ENCODE data around the gene MBD3. TPM values are rescaled to one million over a fixed set of nuclear protein-coding genes. Genes with fewer than 3 reads are reported as not detected.
"Not testable (repeated sequence)": the region's sequence is repeated elsewhere in the genome, so short reads cannot be mapped to it uniquely, and the experiment has no call there.

MBD3 gene
- total RNA-seq, 5 donors from 2014 or later (not counting 1 experiment from before 2014, with no cell fraction given) = 51.8 to 80.3 (median 75.5) TPM

- no peak for ATAC-seq (replicated peaks in 1 of 4)
- no peaks in the 10 kb centered on the region for H3K36me3 Mint-ChIP-seq
- Histone ChIP-seq H3K9me3 (no peaks in the 10 kb centered on the region), H3K4me1 (ENCODE audit: control insufficient read depth in 1 of 2, extremely low read depth in 1 of 2, insufficient read depth in 2 of 2, low read length in 2 of 2) (no peaks in the 10 kb centered on the region), H3K36me3 (ENCODE audit: control insufficient read depth in 2 of 2, extremely low read depth in 1 of 2, insufficient read depth in 1 of 2, low read length in 1 of 2) (no peaks in the 10 kb centered on the region), H3K27me3 (replicated peaks in 1 of 2; ENCODE audit: control insufficient read depth in 2 of 2, extremely low read depth in 1 of 2, insufficient read depth in 2 of 2, low read length in 1 of 2) (peaks cover 4 to 59% of the 10 kb centered on the region in 2 experiments), H3K27ac (ENCODE audit: low read length) (no peak overlapping the region), H3K4me3 (ENCODE audit: control insufficient read depth in 1 of 2, extremely low read depth in 1 of 2, low read length in 1 of 2) (no peak overlapping the region)
- WGBS (ENCODE audit: insufficient coverage) = 45% methylated on average over 10 of the region's 17 CpGs
- no peaks in the 10 kb centered on the region for H3K9me3 Mint-ChIP-seq
- no peaks in the 10 kb centered on the region for H3K4me1 Mint-ChIP-seq
- no peak overlapping the region for H3K4me3 Mint-ChIP-seq
- ChIA-PET POLR2A (no interaction called here), CTCF (no interaction called here)
- no peak overlapping the region for H3K27ac Mint-ChIP-seq
- no peak for DNase-seq
- H3K27me3 Mint-ChIP-seq = peaks cover 14 to 30% of the 10 kb centered on the region in 2 donors
These were observed 52.2 kb downstream of the MBD3 start for GRCh38 chr19:1540365-1540925.

DNA sequence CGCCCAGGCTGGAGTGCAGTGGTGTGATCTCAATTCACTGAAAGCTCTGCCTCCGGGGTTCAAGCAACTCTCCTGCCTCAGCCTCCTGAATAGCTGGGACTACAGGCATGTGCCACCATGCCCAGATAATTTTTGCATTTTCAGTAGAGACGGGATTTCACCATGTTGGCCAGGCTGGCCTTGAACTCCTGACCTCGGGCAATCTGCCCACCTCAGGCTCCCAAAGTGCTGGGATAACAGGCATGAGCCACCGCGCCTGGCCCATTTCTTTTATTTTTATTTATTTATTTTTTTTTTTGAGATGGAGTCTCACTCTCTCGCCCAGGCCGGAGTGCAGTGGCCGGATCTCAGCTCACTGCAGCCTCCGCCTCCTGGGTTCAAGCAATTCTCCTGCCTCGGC is 52.9 kb downstream of the MBD3 start:
- H3K27me3 ChIP-seq (replicated peaks in 1 of 2; ENCODE audit: control insufficient read depth in 2 of 2, extremely low read depth in 1 of 2, insufficient read depth in 2 of 2, low read length in 1 of 2) = peaks cover 4 to 64% of the 10 kb centered on the region in 2 experiments
- H3K27ac Mint-ChIP-seq; ATAC-seq (replicated peaks in 1 of 4); H3K4me1 ChIP-seq (ENCODE audit: control insufficient read depth in 1 of 2, extremely low read depth in 1 of 2, insufficient read depth in 2 of 2, low read length in 2 of 2); H3K4me3 ChIP-seq (ENCODE audit: control insufficient read depth in 1 of 2, extremely low read depth in 1 of 2, low read length in 1 of 2); H3K36me3 Mint-ChIP-seq; H3K9me3 Mint-ChIP-seq; H3K4me1 Mint-ChIP-seq; H3K36me3 ChIP-seq (ENCODE audit: control insufficient read depth in 2 of 2, extremely low read depth in 1 of 2, insufficient read depth in 1 of 2, low read length in 1 of 2); DNase-seq; H3K27ac ChIP-seq (ENCODE audit: low read length); H3K9me3 ChIP-seq; POLR2A ChIA-PET; H3K4me3 Mint-ChIP-seq: not testable (repeated sequence)
- 100% methylated on average over 1 of the region's 11 CpGs for WGBS (ENCODE audit: insufficient coverage)
- CTCF ChIA-PET = interaction anchor here in 1 of 2 donors (0.7 kb wide), 1 partner anchor 297 kb away, joined by 10 read pairs; no protein-coding TSS in a partner anchor
- H3K27me3 Mint-ChIP-seq = peaks cover 18 to 34% of the 10 kb centered on the region in 2 donors

DNA sequence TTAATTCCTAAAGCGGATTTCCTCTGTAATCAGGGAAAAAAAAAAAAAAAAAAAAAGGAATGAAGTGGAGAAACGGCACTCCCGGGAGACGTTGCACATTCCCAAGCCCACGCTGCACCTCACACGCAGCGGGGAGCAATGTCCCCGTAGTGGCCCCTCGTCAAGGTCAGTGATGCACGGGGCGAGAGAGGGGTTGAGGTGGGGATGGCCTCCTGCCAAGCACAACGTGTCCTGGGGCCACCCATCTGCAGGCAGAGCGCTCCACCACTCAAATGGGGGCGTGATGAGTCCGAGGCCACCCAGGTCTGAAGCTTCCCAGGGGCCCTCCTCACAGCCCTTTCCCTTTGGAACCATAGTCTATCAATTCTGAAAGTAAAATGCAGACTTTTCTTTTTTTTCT is 53.7 kb downstream of the MBD3 start:
- no peaks in the 10 kb centered on the region for H3K9me3 Mint-ChIP-seq
- no peaks in the 10 kb centered on the region for H3K36me3 Mint-ChIP-seq
- Histone ChIP-seq H3K9me3 (no peaks in the 10 kb centered on the region), H3K36me3 (ENCODE audit: control insufficient read depth in 2 of 2, extremely low read depth in 1 of 2, insufficient read depth in 1 of 2, low read length in 1 of 2) (no peaks in the 10 kb centered on the region), H3K4me1 (ENCODE audit: control insufficient read depth in 1 of 2, extremely low read depth in 1 of 2, insufficient read depth in 2 of 2, low read length in 2 of 2) (no peaks in the 10 kb centered on the region), H3K27ac (ENCODE audit: low read length) (no peak overlapping the region), H3K27me3 (replicated peaks in 1 of 2; ENCODE audit: control insufficient read depth in 2 of 2, extremely low read depth in 1 of 2, insufficient read depth in 2 of 2, low read length in 1 of 2) (peaks cover 4 to 66% of the 10 kb centered on the region in 2 experiments), H3K4me3 (ENCODE audit: control insufficient read depth in 1 of 2, extremely low read depth in 1 of 2, low read length in 1 of 2) (no peak overlapping the region)
- CTCF ChIA-PET = no interaction called here
- 56% methylated on average over 11 of the region's 15 CpGs for WGBS (ENCODE audit: insufficient coverage)
- ATAC-seq (replicated peaks in 1 of 4) (no peak), DNase-seq (no peak)
- peaks cover 18 to 32% of the 10 kb centered on the region in 2 donors for H3K27me3 Mint-ChIP-seq
- no peaks in the 10 kb centered on the region for H3K4me1 Mint-ChIP-seq
- no peak overlapping the region for H3K27ac Mint-ChIP-seq
- POLR2A ChIA-PET = no interaction called here
- no peak overlapping the region for H3K4me3 Mint-ChIP-seq

DNA sequence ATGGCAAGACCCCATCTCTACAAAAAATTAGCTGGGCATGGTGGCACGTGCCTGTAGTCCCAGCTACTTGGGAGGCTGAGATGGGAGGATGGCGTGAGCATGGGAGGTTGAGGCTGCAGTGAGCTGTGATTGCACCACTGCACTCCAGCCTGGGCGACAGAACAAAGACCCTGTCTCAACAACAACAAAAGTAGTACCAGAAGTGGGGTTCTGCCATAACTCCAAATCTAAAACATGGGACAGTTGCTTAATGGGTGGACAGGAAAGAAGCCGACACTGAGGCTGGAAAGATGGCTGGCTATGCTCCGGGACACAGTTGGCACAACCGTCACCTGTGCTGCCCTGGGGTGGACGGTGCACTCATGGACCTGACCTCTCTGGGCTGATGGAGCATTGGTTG is 57.0 kb downstream of the MBD3 start:
- ATAC-seq (replicated peaks in 1 of 4); H3K4me1 Mint-ChIP-seq; POLR2A ChIA-PET; H3K36me3 ChIP-seq (ENCODE audit: control insufficient read depth in 2 of 2, extremely low read depth in 1 of 2, insufficient read depth in 1 of 2, low read length in 1 of 2); CTCF ChIA-PET; H3K4me3 Mint-ChIP-seq; DNase-seq; H3K27ac ChIP-seq (ENCODE audit: low read length); H3K36me3 Mint-ChIP-seq; H3K9me3 Mint-ChIP-seq; H3K4me1 ChIP-seq (ENCODE audit: control insufficient read depth in 1 of 2, extremely low read depth in 1 of 2, insufficient read depth in 2 of 2, low read length in 2 of 2); H3K27ac Mint-ChIP-seq; H3K4me3 ChIP-seq (ENCODE audit: control insufficient read depth in 1 of 2, extremely low read depth in 1 of 2, low read length in 1 of 2); H3K9me3 ChIP-seq: not testable (repeated sequence)
- WGBS (ENCODE audit: insufficient coverage) = 85% methylated on average over 5 of the region's 7 CpGs
- H3K27me3 Mint-ChIP-seq = peaks cover 19 to 28% of the 10 kb centered on the region in 2 donors
- H3K27me3 ChIP-seq (replicated peaks in 1 of 2; ENCODE audit: control insufficient read depth in 2 of 2, extremely low read depth in 1 of 2, insufficient read depth in 2 of 2, low read length in 1 of 2) = peaks cover 0 to 67% of the 10 kb centered on the region in 2 experiments

GRCh38 chr19:1534972-1535371 is 57.7 kb downstream of the MBD3 start:
- H3K4me1 ChIP-seq (ENCODE audit: control insufficient read depth in 1 of 2, extremely low read depth in 1 of 2, insufficient read depth in 2 of 2, low read length in 2 of 2) = no peaks in the 10 kb centered on the region
- H3K9me3 ChIP-seq = no peaks in the 10 kb centered on the region
- ChIA-PET CTCF (interaction anchor here in 1 of 2 donors (0.7 kb wide), 1 partner anchor 198 kb away, joined by 5 read pairs; no protein-coding TSS in a partner anchor), POLR2A (no interaction called here)
- H3K27me3 ChIP-seq (replicated peaks in 1 of 2; ENCODE audit: control insufficient read depth in 2 of 2, extremely low read depth in 1 of 2, insufficient read depth in 2 of 2, low read length in 1 of 2) = peaks cover 0 to 61% of the 10 kb centered on the region in 2 experiments
- H3K27ac Mint-ChIP-seq = no peak overlapping the region
- no peaks in the 10 kb centered on the region for H3K36me3 Mint-ChIP-seq
- H3K4me3 Mint-ChIP-seq = no peak overlapping the region
- H3K27me3 Mint-ChIP-seq = peaks cover 17 to 25% of the 10 kb centered on the region in 2 donors
- H3K4me1 Mint-ChIP-seq = no peaks in the 10 kb centered on the region
- H3K4me3 ChIP-seq (ENCODE audit: control insufficient read depth in 1 of 2, extremely low read depth in 1 of 2, low read length in 1 of 2) = no peak overlapping the region
- 93% methylated on average over 4 of the region's 14 CpGs for WGBS (ENCODE audit: insufficient coverage)
- H3K27ac ChIP-seq (ENCODE audit: low read length) = no peak overlapping the region
- H3K9me3 Mint-ChIP-seq = no peaks in the 10 kb centered on the region
- ATAC-seq (replicated peaks in 1 of 4) (no peak), DNase-seq (no peak)
- H3K36me3 ChIP-seq (ENCODE audit: control insufficient read depth in 2 of 2, extremely low read depth in 1 of 2, insufficient read depth in 1 of 2, low read length in 1 of 2) = no peaks in the 10 kb centered on the region

DNA sequence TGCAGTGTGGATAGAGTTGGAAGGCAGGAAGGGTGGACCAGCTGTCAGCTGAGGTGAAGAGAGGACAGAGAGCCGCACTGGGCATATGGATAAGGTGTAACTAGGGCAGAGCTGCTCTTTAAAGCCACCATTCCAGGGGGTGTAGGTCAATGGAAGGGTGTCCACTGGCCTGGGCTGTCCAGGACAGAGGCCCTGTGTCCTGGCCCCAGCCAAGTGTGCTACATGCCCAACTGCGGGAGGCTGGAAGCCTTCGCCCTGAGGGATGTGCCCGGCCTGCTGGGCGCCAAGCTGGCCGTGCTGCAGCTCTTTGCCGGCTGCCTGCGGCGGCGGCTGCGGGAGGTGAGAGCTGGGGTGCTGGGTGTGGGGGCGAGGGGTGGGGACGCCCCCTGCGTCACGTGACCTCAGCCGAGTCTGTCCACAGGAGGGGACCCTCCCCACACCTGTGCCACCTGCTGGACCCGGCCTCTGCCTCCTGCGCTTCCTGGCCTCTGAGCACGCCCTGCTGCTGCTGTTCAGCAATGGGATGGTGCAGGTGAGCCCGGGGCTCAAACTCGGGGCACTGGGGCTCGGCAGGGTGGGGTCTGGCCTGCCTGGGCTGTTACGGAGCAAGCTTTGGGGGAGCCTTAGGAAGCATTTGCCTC is 59.0 kb downstream of the MBD3 start:
- no peaks in the 10 kb centered on the region for H3K9me3 ChIP-seq
- ATAC-seq (replicated peaks in 1 of 4) (no peak), DNase-seq (no peak)
- no peaks in the 10 kb centered on the region for H3K4me1 Mint-ChIP-seq
- H3K36me3 Mint-ChIP-seq = no peaks in the 10 kb centered on the region
- no peaks in the 10 kb centered on the region for H3K36me3 ChIP-seq (ENCODE audit: control insufficient read depth in 2 of 2, extremely low read depth in 1 of 2, insufficient read depth in 1 of 2, low read length in 1 of 2)
- no peak overlapping the region for H3K27ac ChIP-seq (ENCODE audit: low read length)
- ChIA-PET CTCF (interaction anchor here in 1 of 2 donors (0.6 to 0.7 kb wide), 2 partner anchors 13 to 134 kb away, joined by 4 to 11 read pairs; no protein-coding TSS in a partner anchor), POLR2A (no interaction called here)
- 81% methylated on average over 10 of the region's 23 CpGs for WGBS (ENCODE audit: insufficient coverage)
- H3K27ac Mint-ChIP-seq = no peak overlapping the region
- H3K4me3 Mint-ChIP-seq = no peak overlapping the region
- peaks cover 20 to 29% of the 10 kb centered on the region in 2 donors for H3K27me3 Mint-ChIP-seq
- no peaks in the 10 kb centered on the region for H3K4me1 ChIP-seq (ENCODE audit: control insufficient read depth in 1 of 2, extremely low read depth in 1 of 2, insufficient read depth in 2 of 2, low read length in 2 of 2)
- H3K27me3 ChIP-seq (replicated peaks in 1 of 2; ENCODE audit: control insufficient read depth in 2 of 2, extremely low read depth in 1 of 2, insufficient read depth in 2 of 2, low read length in 1 of 2) = peaks cover 0 to 63% of the 10 kb centered on the region in 2 experiments
- H3K9me3 Mint-ChIP-seq = no peaks in the 10 kb centered on the region
- no peak overlapping the region for H3K4me3 ChIP-seq (ENCODE audit: control insufficient read depth in 1 of 2, extremely low read depth in 1 of 2, low read length in 1 of 2)

Data from T-cell (primary cell).